OCI-LY1 (cell line): ENCODE data around the gene CHPF2.

Experiments
- EZH2 ChIP-seq: fragments of 200-600 bp; sonication (generic), shearing (Covaris generic); IDR thresholded peaks from 2 replicates; pipeline ENCODE4 v1.8.0; 2017; ENCODE audit warnings: borderline replicate concordance, mixed run types, mild to moderate bottlenecking, antibody characterized with exemption, low read length, moderate library complexity, mixed read lengths
- TF ChIP-seq, protein P1 (sequence below): fragments of 200-600 bp; sonication (generic), shearing (Covaris generic); IDR thresholded peaks from 2 replicates; pipeline ENCODE4 v1.5.1; 2017; ENCODE audit warnings: mild to moderate bottlenecking, antibody characterized with exemption, low read length, moderate library complexity, mixed read lengths

DNA sequence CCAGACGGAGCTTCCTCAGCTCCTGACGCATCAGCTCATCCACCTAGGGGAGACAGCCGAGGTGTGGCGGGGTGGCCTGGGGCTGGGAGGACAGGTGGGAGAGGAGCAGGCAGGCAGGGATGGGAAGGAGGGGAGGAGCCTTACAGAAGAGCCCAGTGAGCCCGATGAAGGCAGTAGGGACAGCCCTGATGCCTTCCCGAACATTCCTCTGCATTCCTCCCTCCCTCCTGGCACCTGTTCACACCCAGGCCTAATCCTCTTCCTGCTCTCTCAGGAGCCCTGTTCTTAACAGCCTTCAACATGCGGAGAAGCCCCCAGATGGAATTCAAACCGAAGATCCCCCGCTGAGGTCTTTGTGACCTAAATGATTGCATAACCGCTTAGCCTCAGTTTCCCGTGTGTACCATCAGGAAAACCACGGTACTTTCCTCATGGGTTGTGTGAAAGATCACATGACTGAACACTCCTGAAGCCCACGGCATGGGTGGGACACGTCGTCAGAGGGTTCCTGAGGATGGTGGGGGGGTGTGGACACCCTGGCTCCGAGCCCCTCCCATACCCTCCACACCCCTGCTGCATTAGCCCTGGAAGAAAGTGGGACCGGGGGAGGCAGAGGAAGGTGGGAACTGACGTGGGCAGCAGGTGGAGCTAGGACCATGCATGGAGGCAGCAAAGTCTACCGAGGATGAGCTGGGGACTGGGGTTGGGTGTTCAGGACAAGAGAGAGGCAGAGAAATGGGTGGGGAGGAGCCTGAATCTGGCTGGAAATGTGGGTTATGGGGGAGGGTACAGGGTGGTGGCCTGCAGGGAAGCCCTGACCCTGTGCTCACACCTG is 36.5 kb upstream of the CHPF2 start:
- TF ChIP-seq, protein P1, sequence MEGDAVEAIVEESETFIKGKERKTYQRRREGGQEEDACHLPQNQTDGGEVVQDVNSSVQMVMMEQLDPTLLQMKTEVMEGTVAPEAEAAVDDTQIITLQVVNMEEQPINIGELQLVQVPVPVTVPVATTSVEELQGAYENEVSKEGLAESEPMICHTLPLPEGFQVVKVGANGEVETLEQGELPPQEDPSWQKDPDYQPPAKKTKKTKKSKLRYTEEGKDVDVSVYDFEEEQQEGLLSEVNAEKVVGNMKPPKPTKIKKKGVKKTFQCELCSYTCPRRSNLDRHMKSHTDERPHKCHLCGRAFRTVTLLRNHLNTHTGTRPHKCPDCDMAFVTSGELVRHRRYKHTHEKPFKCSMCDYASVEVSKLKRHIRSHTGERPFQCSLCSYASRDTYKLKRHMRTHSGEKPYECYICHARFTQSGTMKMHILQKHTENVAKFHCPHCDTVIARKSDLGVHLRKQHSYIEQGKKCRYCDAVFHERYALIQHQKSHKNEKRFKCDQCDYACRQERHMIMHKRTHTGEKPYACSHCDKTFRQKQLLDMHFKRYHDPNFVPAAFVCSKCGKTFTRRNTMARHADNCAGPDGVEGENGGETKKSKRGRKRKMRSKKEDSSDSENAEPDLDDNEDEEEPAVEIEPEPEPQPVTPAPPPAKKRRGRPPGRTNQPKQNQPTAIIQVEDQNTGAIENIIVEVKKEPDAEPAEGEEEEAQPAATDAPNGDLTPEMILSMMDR: no peak
- no peak for TF ChIP-seq EZH2
